ENCODE data around the gene HMX1. TPM values are rescaled to one million over a fixed set of nuclear protein-coding genes. Genes with fewer than 3 reads are reported as not detected.

The HMX1 gene
- total and polyA plus RNA-seq, 2 experiments from 2014 or later: 0.69 TPM; not detected in 1

- no peak for TF ChIP-seq CTCF (conservative IDR thresholded peaks at IDR 0.05; ENCODE audit: low read depth in 2 of 2)
- no peak for TF ChIP-seq ETS1 (IDR thresholded peaks at IDR 0.05)
- TF ChIP-seq POLR2AphosphoS5 (IDR thresholded peaks at IDR 0.05; ENCODE audit: low read depth): no peak
- no peak for TF ChIP-seq REST (IDR thresholded peaks at IDR 0.05; ENCODE audit: unreplicated experiment)
- no peak for TF ChIP-seq EZH2phosphoT487 (IDR thresholded peaks at IDR 0.05; ENCODE audit: unreplicated experiment)
- no peak for TF ChIP-seq NANOG (IDR thresholded peaks at IDR 0.05; ENCODE audit: borderline replicate concordance)
Observed at GRCh38 chr4:8909548-8909947, 37.9 kb upstream of the HMX1 start (continued).

GRCh38 chr4:8908206-8908893 lies 36.7 kb upstream of the HMX1 start:
- no peaks in the 10 kb centered on the region for H3K9me2 ChIP-seq (ENCODE audit: insufficient read depth)
- H4K20me1 ChIP-seq (replicated peaks; ENCODE audit: insufficient read depth): no peaks in the 10 kb centered on the region
- no peaks in the 10 kb centered on the region for H3K4me1 ChIP-seq (ENCODE audit: insufficient read depth)
- Mint-ChIP-seq H3K36me3 (ENCODE audit: low read depth) (no peaks in the 10 kb centered on the region), H3K4me1 (no peaks in the 10 kb centered on the region; the same call in 2 of the 3 replicates), H3K27me3 (ENCODE audit: insufficient read depth, low read depth, poor library complexity) (peaks cover 12% of the 10 kb centered on the region), H3K9me3 (peaks cover 7% of the 10 kb centered on the region), H3K27ac (no peak overlapping the region), H3K4me3 (no peak overlapping the region)
- H3K36me3 ChIP-seq (ENCODE audit: insufficient read depth): no peaks in the 10 kb centered on the region
- no peak overlapping the region for H3K4me3 ChIP-seq
- H2AFZ ChIP-seq: no peak overlapping the region
- ATAC-seq (no peak), DNase-seq (ENCODE audit: low spot score) (no peak)
- no peaks in the 10 kb centered on the region for H3K79me2 ChIP-seq (replicated peaks; ENCODE audit: insufficient read depth)
- no peaks in the 10 kb centered on the region for H3F3A ChIP-seq (replicated peaks; ENCODE audit: low read depth)
- H3K27ac ChIP-seq (ENCODE audit: low read depth): no peak overlapping the region
- no peaks in the 10 kb centered on the region for H3K27me3 ChIP-seq (ENCODE audit: insufficient read depth)
- no peak overlapping the region for H3K4me2 ChIP-seq
- TF ChIP-seq ETS1 (IDR thresholded peaks at IDR 0.05): no peak
- TF ChIP-seq, protein P1, sequence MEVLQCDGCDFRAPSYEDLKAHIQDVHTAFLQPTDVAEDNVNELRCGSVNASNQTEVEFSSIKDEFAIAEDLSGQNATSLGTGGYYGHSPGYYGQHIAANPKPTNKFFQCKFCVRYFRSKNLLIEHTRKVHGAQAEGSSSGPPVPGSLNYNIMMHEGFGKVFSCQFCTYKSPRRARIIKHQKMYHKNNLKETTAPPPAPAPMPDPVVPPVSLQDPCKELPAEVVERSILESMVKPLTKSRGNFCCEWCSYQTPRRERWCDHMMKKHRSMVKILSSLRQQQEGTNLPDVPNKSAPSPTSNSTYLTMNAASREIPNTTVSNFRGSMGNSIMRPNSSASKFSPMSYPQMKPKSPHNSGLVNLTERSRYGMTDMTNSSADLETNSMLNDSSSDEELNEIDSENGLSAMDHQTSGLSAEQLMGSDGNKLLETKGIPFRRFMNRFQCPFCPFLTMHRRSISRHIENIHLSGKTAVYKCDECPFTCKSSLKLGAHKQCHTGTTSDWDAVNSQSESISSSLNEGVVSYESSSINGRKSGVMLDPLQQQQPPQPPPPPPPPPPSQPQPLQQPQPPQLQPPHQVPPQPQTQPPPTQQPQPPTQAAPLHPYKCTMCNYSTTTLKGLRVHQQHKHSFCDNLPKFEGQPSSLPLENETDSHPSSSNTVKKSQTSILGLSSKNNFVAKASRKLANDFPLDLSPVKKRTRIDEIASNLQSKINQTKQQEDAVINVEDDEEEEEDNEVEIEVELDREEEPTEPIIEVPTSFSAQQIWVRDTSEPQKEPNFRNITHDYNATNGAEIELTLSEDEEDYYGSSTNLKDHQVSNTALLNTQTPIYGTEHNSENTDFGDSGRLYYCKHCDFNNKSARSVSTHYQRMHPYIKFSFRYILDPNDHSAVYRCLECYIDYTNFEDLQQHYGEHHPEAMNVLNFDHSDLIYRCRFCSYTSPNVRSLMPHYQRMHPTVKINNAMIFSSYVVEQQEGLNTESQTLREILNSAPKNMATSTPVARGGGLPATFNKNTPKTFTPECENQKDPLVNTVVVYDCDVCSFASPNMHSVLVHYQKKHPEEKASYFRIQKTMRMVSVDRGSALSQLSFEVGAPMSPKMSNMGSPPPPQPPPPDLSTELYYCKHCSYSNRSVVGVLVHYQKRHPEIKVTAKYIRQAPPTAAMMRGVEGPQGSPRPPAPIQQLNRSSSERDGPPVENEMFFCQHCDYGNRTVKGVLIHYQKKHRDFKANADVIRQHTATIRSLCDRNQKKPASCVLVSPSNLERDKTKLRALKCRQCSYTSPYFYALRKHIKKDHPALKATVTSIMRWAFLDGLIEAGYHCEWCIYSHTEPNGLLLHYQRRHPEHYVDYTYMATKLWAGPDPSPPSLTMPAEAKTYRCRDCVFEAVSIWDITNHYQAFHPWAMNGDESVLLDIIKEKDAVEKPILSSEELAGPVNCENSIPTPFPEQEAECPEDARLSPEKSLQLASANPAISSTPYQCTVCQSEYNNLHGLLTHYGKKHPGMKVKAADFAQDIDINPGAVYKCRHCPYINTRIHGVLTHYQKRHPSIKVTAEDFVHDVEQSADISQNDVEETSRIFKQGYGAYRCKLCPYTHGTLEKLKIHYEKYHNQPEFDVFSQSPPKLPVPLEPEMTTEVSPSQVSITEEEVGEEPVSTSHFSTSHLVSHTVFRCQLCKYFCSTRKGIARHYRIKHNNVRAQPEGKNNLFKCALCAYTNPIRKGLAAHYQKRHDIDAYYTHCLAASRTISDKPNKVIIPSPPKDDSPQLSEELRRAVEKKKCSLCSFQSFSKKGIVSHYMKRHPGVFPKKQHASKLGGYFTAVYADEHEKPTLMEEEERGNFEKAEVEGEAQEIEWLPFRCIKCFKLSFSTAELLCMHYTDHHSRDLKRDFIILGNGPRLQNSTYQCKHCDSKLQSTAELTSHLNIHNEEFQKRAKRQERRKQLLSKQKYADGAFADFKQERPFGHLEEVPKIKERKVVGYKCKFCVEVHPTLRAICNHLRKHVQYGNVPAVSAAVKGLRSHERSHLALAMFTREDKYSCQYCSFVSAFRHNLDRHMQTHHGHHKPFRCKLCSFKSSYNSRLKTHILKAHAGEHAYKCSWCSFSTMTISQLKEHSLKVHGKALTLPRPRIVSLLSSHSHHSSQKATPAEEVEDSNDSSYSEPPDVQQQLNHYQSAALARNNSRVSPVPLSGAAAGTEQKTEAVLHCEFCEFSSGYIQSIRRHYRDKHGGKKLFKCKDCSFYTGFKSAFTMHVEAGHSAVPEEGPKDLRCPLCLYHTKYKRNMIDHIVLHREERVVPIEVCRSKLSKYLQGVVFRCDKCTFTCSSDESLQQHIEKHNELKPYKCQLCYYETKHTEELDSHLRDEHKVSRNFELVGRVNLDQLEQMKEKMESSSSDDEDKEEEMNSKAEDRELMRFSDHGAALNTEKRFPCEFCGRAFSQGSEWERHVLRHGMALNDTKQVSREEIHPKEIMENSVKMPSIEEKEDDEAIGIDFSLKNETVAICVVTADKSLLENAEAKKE (CRISPR knock-in tag; IDR thresholded peaks at IDR 0.05): no peak
- no peak for TF ChIP-seq CREB1 (CRISPR knock-in tag; IDR thresholded peaks at IDR 0.05; ENCODE audit: low read depth)
